ENCODE data around the gene CCDC61.

CCDC61 gene

GRCh38 chr19:46009530-46010510 is 14.6 kb downstream of the CCDC61 start:
- peaks cover 11 to 27% (median 19%) of the 10 kb centered on the region in 3 donors for H3K36me3 ChIP-seq
- H3K27ac ChIP-seq = no peak overlapping the region
- H3K9me3 ChIP-seq = no peaks in the 10 kb centered on the region
- intact Hi-C loops (cut with DNase I; ENCODE audit: low total_unique reads) = loop anchor here (10.0 kb wide), 1 partner anchor 125 kb away; the partner anchor contains the start of gene IRF2BP1
- H3K4me1 ChIP-seq = peaks cover 0 to 5% (median 4%) of the 10 kb centered on the region in 4 donors
- peak; percentile 59 to 82 for TF ChIP-seq CTCF (IDR thresholded peaks at IDR 0.05)
- H3K27me3 ChIP-seq = peaks cover 0 to under 1% of the 10 kb centered on the region in 2 donors
- no peak overlapping the region for H3K4me3 ChIP-seq
- peak in 1 of 2 donors; percentile 54 for DNase-seq

- intact Hi-C loops (cut with DNase I; ENCODE audit: low total_unique reads) = loop anchor here (10.0 kb wide), 1 partner anchor 130 kb away; the partner anchor contains the start of gene IRF2BP1
Measured at GRCh38 chr19:46014534-46014933, 19.3 kb downstream of the CCDC61 start.

GRCh38 chr19:46014941-46015686 is 19.8 kb downstream of the CCDC61 start:
- Histone ChIP-seq H3K27ac (no peak overlapping the region), H3K4me3 (peak overlapping the region; percentile 60 to 69), H3K36me3 (peaks cover 0 to 3% (median 0%) of the 10 kb centered on the region in 3 donors), H3K9me3 (no peaks in the 10 kb centered on the region), H3K27me3 (peaks cover 0 to 10% of the 10 kb centered on the region in 2 donors), H3K4me1 (peaks cover 0 to 28% (median 22%) of the 10 kb centered on the region in 4 donors)
- intact Hi-C loops (cut with DNase I; ENCODE audit: low total_unique reads) = loop anchor here (10.0 kb wide), 1 partner anchor 130 kb away; the partner anchor contains the start of gene IRF2BP1
- TF ChIP-seq CTCF (IDR thresholded peaks at IDR 0.05) = no peak
- DNase-seq = peak in 1 of 2 donors; percentile 48

More at GRCh38 chr19:46014534-46014933, 19.3 kb downstream of the CCDC61 start:
- peaks cover 0 to 28% (median 22%) of the 10 kb centered on the region in 4 donors for H3K4me1 ChIP-seq
- peaks cover 0 to 3% (median 0%) of the 10 kb centered on the region in 3 donors for H3K36me3 ChIP-seq
- H3K9me3 ChIP-seq = no peaks in the 10 kb centered on the region
- peaks cover 0 to 10% of the 10 kb centered on the region in 2 donors for H3K27me3 ChIP-seq
- no peak for DNase-seq
- H3K27ac ChIP-seq = no peak overlapping the region
- no peak for TF ChIP-seq CTCF (IDR thresholded peaks at IDR 0.05)
- peak overlapping the region; percentile 60 to 69 for H3K4me3 ChIP-seq

- Histone ChIP-seq H3K27ac (peak overlapping the region; percentile 31 to 54), H3K9me3 (no peaks in the 10 kb centered on the region), H3K27me3 (peaks cover 0 to 10% of the 10 kb centered on the region in 2 donors), H3K4me1 (peaks cover 0 to 28% (median 22%) of the 10 kb centered on the region in 4 donors), H3K4me3 (peak overlapping the region; percentile 60 to 69), H3K36me3 (peaks cover 0 to 3% (median 0%) of the 10 kb centered on the region in 3 donors)
- intact Hi-C loops (cut with DNase I; ENCODE audit: low total_unique reads) = loop anchor here (10.0 kb wide), 1 partner anchor 131 kb away; the partner anchor contains the start of gene IRF2BP1
- no peak for DNase-seq
- TF ChIP-seq CTCF (IDR thresholded peaks at IDR 0.05) = no peak
Measured at GRCh38 chr19:46015687-46016425, 20.6 kb downstream of the CCDC61 start.

Data from tibial artery (tissue), 4 donors.